DOHH2 (cell line): ENCODE results near the gene EMP3.

Source experiments
- H3F3A ChIP-seq: fragments of 200-600 bp; sonication (generic), shearing (Covaris generic); 2 replicates; pipeline ENCODE4 v1.6.0; 2016; ENCODE audit warnings: antibody characterized with exemption, mild to moderate bottlenecking; ENCODE audit not compliant: control insufficient read depth, insufficient read depth
- H3K27ac ChIP-seq: fragments of 200-600 bp; sonication (generic); 2 replicates; pipeline ENCODE4 v1.5.1; 2014; ENCODE audit warnings: low read depth, mild to moderate bottlenecking, low read length, moderate library complexity
- H3K27me3 ChIP-seq: fragments of 200-600 bp; sonication (generic); 2 replicates; pipeline ENCODE4 v1.6.1; 2014; ENCODE audit warnings: mild to moderate bottlenecking, low read length, mixed read lengths; ENCODE audit not compliant: control insufficient read depth
- H3K36me3 ChIP-seq: fragments of 200-600 bp; sonication (generic); 2 replicates; pipeline ENCODE4 v1.6.1; 2014; ENCODE audit warnings: mild to moderate bottlenecking, low read length, moderate library complexity, mixed read lengths; ENCODE audit not compliant: control insufficient read depth
- H3K4me1 ChIP-seq: fragments of 200-600 bp; sonication (generic); 2 replicates; pipeline ENCODE4 v1.6.1; 2014; ENCODE audit warnings: mild to moderate bottlenecking, low read length, mixed read lengths; ENCODE audit not compliant: control insufficient read depth
- H3K4me2 ChIP-seq: fragments of 200-600 bp; sonication (generic); 2 replicates; pipeline ENCODE4 v1.6.0; 2014; ENCODE audit warnings: mild to moderate bottlenecking, low read length, moderate library complexity
- H3K4me3 ChIP-seq: fragments of 200-600 bp; sonication (generic); 2 replicates; pipeline ENCODE4 v1.5.1; 2014; ENCODE audit warnings: mild to moderate bottlenecking, low read length, mixed read lengths
- H3K79me2 ChIP-seq: fragments of 200-600 bp; sonication (generic); 2 replicates; pipeline ENCODE4 v1.6.1; 2014; ENCODE audit warnings: mild to moderate bottlenecking, low read length, mixed read lengths; ENCODE audit not compliant: control insufficient read depth
- H3K9me2 ChIP-seq: fragments of 200-600 bp; sonication (generic); replicated peaks from 2 replicates; pipeline ENCODE4 v1.6.1; 2014; ENCODE audit warnings: mild to moderate bottlenecking, low read length, mixed read lengths; ENCODE audit not compliant: control insufficient read depth
- H3K9me3 ChIP-seq: fragments of 200-600 bp; sonication (generic); 2 replicates; pipeline ENCODE4 v1.6.1; 2014; ENCODE audit warnings: antibody characterized with exemption, low read length, mixed read lengths; ENCODE audit not compliant: control insufficient read depth, insufficient read depth
- H4K20me1 ChIP-seq: fragments of 200-600 bp; sonication (generic); 2 replicates; pipeline ENCODE4 v1.6.0; 2014; ENCODE audit warnings: low read depth, mild to moderate bottlenecking, antibody characterized with exemption, low read length, moderate library complexity; ENCODE audit not compliant: control insufficient read depth, insufficient read depth
- CTCF ChIP-seq: fragments of 200-600 bp; sonication (generic); IDR thresholded peaks from one replicate; pipeline ENCODE4 v1.5.1; 2014; ENCODE audit warnings: antibody characterized with exemption, mild to moderate bottlenecking, low read depth, low read length; ENCODE audit not compliant: poor library complexity, severe bottlenecking
- EZH2phosphoT487 ChIP-seq: fragments of 200-600 bp; sonication (generic); IDR thresholded peaks from 2 replicates; pipeline ENCODE4 v1.6.1; 2017; ENCODE audit warnings: borderline replicate concordance, mild to moderate bottlenecking, antibody characterized with exemption, low read length, moderate library complexity, mixed read lengths

The EMP3 gene

GRCh38 chr19:48340995-48341394 is 15.6 kb downstream of the EMP3 start:
- no peaks in the 10 kb centered on the region for H3K79me2 ChIP-seq
- no peak overlapping the region for H3K27ac ChIP-seq
- peaks cover 4% of the 10 kb centered on the region; the same call in 1 of the 2 replicates for H3K36me3 ChIP-seq
- no peaks in the 10 kb centered on the region for H3K9me2 ChIP-seq
- H3F3A ChIP-seq = no peaks in the 10 kb centered on the region; the same call in 1 of the 2 replicates
- TF ChIP-seq CTCF (no peak), EZH2phosphoT487 (no peak)
- H4K20me1 ChIP-seq = no peaks in the 10 kb centered on the region
- no peak overlapping the region for H3K4me2 ChIP-seq
- no peak overlapping the region for H3K4me3 ChIP-seq
- H3K9me3 ChIP-seq = no peaks in the 10 kb centered on the region
- H3K4me1 ChIP-seq = no peaks in the 10 kb centered on the region; the same call in 1 of the 2 replicates
- no peaks in the 10 kb centered on the region for H3K27me3 ChIP-seq

GRCh38 chr19:48341515-48342413 is 16.4 kb downstream of the EMP3 start:
- Histone ChIP-seq H3K36me3 (peaks cover 4% of the 10 kb centered on the region; the same call in 1 of the 2 replicates), H3K27me3 (no peaks in the 10 kb centered on the region), H3K9me2 (no peaks in the 10 kb centered on the region), H3K9me3 (no peaks in the 10 kb centered on the region), H3F3A (no peaks in the 10 kb centered on the region; the same call in 1 of the 2 replicates), H3K4me1 (no peaks in the 10 kb centered on the region; the same call in 1 of the 2 replicates), H3K27ac (no peak overlapping the region), H3K79me2 (no peaks in the 10 kb centered on the region), H3K4me3 (no peak overlapping the region), H4K20me1 (no peaks in the 10 kb centered on the region), H3K4me2 (no peak overlapping the region)
- TF ChIP-seq EZH2phosphoT487 = no peak
- no peak for TF ChIP-seq CTCF

- no peaks in the 10 kb centered on the region for H3K79me2 ChIP-seq
- no peaks in the 10 kb centered on the region for H3K9me2 ChIP-seq
- no peaks in the 10 kb centered on the region for H4K20me1 ChIP-seq
- H3K4me3 ChIP-seq = no peak overlapping the region
- H3K27ac ChIP-seq = no peak overlapping the region
- H3K27me3 ChIP-seq = no peaks in the 10 kb centered on the region
- H3K36me3 ChIP-seq = peaks cover 4% of the 10 kb centered on the region; the same call in 1 of the 2 replicates
- TF ChIP-seq EZH2phosphoT487 (no peak), CTCF (no peak)
- H3K4me2 ChIP-seq = no peak overlapping the region
- no peaks in the 10 kb centered on the region for H3K9me3 ChIP-seq
- H3F3A ChIP-seq = no peaks in the 10 kb centered on the region; the same call in 1 of the 2 replicates
- H3K4me1 ChIP-seq = no peaks in the 10 kb centered on the region; the same call in 1 of the 2 replicates
Measured at GRCh38 chr19:48342414-48342738, 17.0 kb downstream of the EMP3 start.
